H9 (cell line): ENCODE data around the gene ABT1. TPM values are rescaled to one million over a fixed set of nuclear protein-coding genes. Genes with fewer than 3 reads are reported as not detected.
A peak's percentile ranks its signal among the peaks of the same experiment; 100 is the strongest.

Experiments
- DNase-seq: peaks from one replicate; pipeline ENCODE4 v3.0.0-alpha.2; 2017
- H2AFZ ChIP-seq: one replicate; pipeline ENCODE4 v1.6.1; 2013; ENCODE audit warnings: mild to moderate bottlenecking, low read length, control low read depth, moderate library complexity
- H2AK5ac ChIP-seq: 2 replicates; pipeline ENCODE4 v1.6.1; 2013; ENCODE audit warnings: low read length, control low read depth, mixed read lengths; ENCODE audit not compliant: insufficient read length
- H2BK120ac ChIP-seq: one replicate; pipeline ENCODE4 v1.6.1; 2013; ENCODE audit warnings: low read depth, mild to moderate bottlenecking, low read length, control low read depth, inconsistent platforms; ENCODE audit not compliant: poor library complexity, severe bottlenecking
- H2BK12ac ChIP-seq: 2 replicates; pipeline ENCODE4 v1.6.1; 2013; ENCODE audit warnings: low read length, control low read depth, mixed read lengths, low read depth; ENCODE audit not compliant: insufficient read length
- H2BK15ac ChIP-seq: 2 replicates; pipeline ENCODE4 v1.6.1; 2013; ENCODE audit warnings: low read depth, low read length, control low read depth
- H2BK20ac ChIP-seq: one replicate; pipeline ENCODE4 v1.6.1; 2013; ENCODE audit warnings: low read depth, mild to moderate bottlenecking, low read length, control low read depth, inconsistent platforms; ENCODE audit not compliant: poor library complexity, severe bottlenecking
- H2BK5ac ChIP-seq: 2 replicates; pipeline ENCODE4 v1.6.1; 2013; ENCODE audit warnings: low read length, control low read depth, mixed read lengths; ENCODE audit not compliant: insufficient read length
- H3K14ac ChIP-seq: 2 replicates; pipeline ENCODE4 v1.6.1; 2013; ENCODE audit warnings: low read length, control low read depth; ENCODE audit not compliant: insufficient read depth
- H3K18ac ChIP-seq: 2 replicates; pipeline ENCODE4 v1.6.1; 2013; ENCODE audit warnings: low read depth, mild to moderate bottlenecking, mixed read lengths, low read length, control low read depth; ENCODE audit not compliant: insufficient read length
- H3K23ac ChIP-seq: 2 replicates; pipeline ENCODE4 v1.6.1; 2013; ENCODE audit warnings: low read length, control low read depth, mixed read lengths, low read depth; ENCODE audit not compliant: insufficient read length
- H3K23me2 ChIP-seq: 2 replicates; pipeline ENCODE4 v1.6.1; 2013; ENCODE audit warnings: low read depth, mild to moderate bottlenecking, mixed read lengths, low read length, control low read depth; ENCODE audit not compliant: insufficient read length, poor library complexity, severe bottlenecking
- H3K27ac ChIP-seq: 2 replicates; pipeline ENCODE4 v1.5.1; 2013; ENCODE audit warnings: low read length, control low read depth, mixed read lengths, low read depth; ENCODE audit not compliant: insufficient read length
- H3K27me3 ChIP-seq: 2 replicates; pipeline ENCODE4 v1.6.1; 2013; ENCODE audit warnings: low read length, control low read depth, inconsistent platforms; ENCODE audit not compliant: insufficient read depth
- H3K4ac ChIP-seq: 2 replicates; pipeline ENCODE4 v1.6.1; 2013; ENCODE audit warnings: low read depth, mild to moderate bottlenecking, control low read depth, inconsistent platforms, low read length, moderate library complexity
- H3K4me1 ChIP-seq: 2 replicates; pipeline ENCODE4 v1.6.1; 2013; ENCODE audit warnings: low read length, control low read depth, inconsistent platforms; ENCODE audit not compliant: insufficient read depth
- H3K4me2 ChIP-seq: 2 replicates; pipeline ENCODE4 v1.6.1; 2013; ENCODE audit warnings: low read length, control low read depth, mixed read lengths; ENCODE audit not compliant: insufficient read length, insufficient read depth
- H3K56ac ChIP-seq: 2 replicates; pipeline ENCODE4 v1.6.1; 2013; ENCODE audit warnings: low read depth, mild to moderate bottlenecking, mixed read lengths, low read length, control low read depth; ENCODE audit not compliant: insufficient read length
- H3K79me1 ChIP-seq: 2 replicates; pipeline ENCODE4 v1.6.1; 2013; ENCODE audit warnings: low read depth, mild to moderate bottlenecking, moderate library complexity, low read length, control low read depth, inconsistent platforms; ENCODE audit not compliant: insufficient read depth, poor library complexity, severe bottlenecking
- H3K79me2 ChIP-seq: 2 replicates; pipeline ENCODE4 v1.6.1; 2013; ENCODE audit warnings: low read length, control low read depth, inconsistent platforms; ENCODE audit not compliant: insufficient read depth
- H3K9ac ChIP-seq: 2 replicates; pipeline ENCODE4 v1.6.1; 2013; ENCODE audit warnings: low read length, control low read depth, mixed read lengths; ENCODE audit not compliant: insufficient read length; ENCODE audit errors: extremely low read depth
- H3K9me3 ChIP-seq: one replicate; pipeline ENCODE4 v1.6.1; 2013; ENCODE audit warnings: low read depth, low read length, inconsistent platforms; ENCODE audit not compliant: control insufficient read depth
- H3T11ph ChIP-seq: one replicate; pipeline ENCODE4 v1.6.1; 2013; ENCODE audit warnings: mild to moderate bottlenecking, low read length, control low read depth, inconsistent platforms
- H4K20me1 ChIP-seq: one replicate; pipeline ENCODE4 v1.6.1; 2013; ENCODE audit not compliant: control insufficient read depth, insufficient read length, insufficient read depth
- H4K5ac ChIP-seq: 2 replicates; pipeline ENCODE4 v1.6.1; 2013; ENCODE audit warnings: low read depth, mild to moderate bottlenecking, mixed read lengths, low read length, control low read depth; ENCODE audit not compliant: insufficient read length
- H4K8ac ChIP-seq: replicated peaks from 2 replicates; pipeline ENCODE4 v1.6.1; 2013; ENCODE audit warnings: low read length, control low read depth, mixed read lengths, low read depth; ENCODE audit not compliant: insufficient read length
- H4K91ac ChIP-seq: 2 replicates; pipeline ENCODE4 v1.6.1; 2013; ENCODE audit warnings: low read depth, mild to moderate bottlenecking, moderate library complexity, mixed read lengths, low read length, control low read depth; ENCODE audit not compliant: insufficient read length
- H3K27ac Mint-ChIP-seq, 3 experiments: 2 replicates in 2 of 3; 3 replicates in 1 of 3; pipeline ENCODE4 v1.8.0; 2020 to 2021; ENCODE audit warnings: mixed read lengths in 3 of 3, mild to moderate bottlenecking in 1 of 3, moderate library complexity in 1 of 3
- H3K27me3 Mint-ChIP-seq: 2 replicates; pipeline ENCODE4 v1.8.0; 2021; ENCODE audit warnings: low read depth, mild to moderate bottlenecking, moderate library complexity, mixed read lengths
- H3K36me3 Mint-ChIP-seq, 3 experiments: 2 replicates in 2 of 3; 3 replicates in 1 of 3; pipeline ENCODE4 v1.8.0; 2020 to 2021; ENCODE audit warnings: low read depth in 3 of 3, mixed read lengths in 3 of 3; ENCODE audit not compliant: insufficient read depth in 1 of 3
- H3K4me1 Mint-ChIP-seq, 2 experiments: 2 replicates each; pipeline ENCODE4 v1.8.0; 2020; ENCODE audit warnings: mixed read lengths in 2 of 2
- H3K4me3 Mint-ChIP-seq, 2 experiments: 2 replicates in 1 of 2; 3 replicates in 1 of 2; pipeline ENCODE4 v1.8.0; 2020 to 2021; ENCODE audit warnings: mild to moderate bottlenecking in 2 of 2, mixed read lengths in 2 of 2, moderate library complexity in 1 of 2
- H3K9me3 Mint-ChIP-seq, 2 experiments: 2 replicates in 1 of 2; 3 replicates in 1 of 2; pipeline ENCODE4 v1.8.0; 2020; ENCODE audit warnings: mild to moderate bottlenecking in 2 of 2, mixed read lengths in 2 of 2, moderate library complexity in 1 of 2
- CTCF ChIP-seq: fragments of 200-600 bp; sonication (generic); conservative IDR thresholded peaks from 3 replicates; pipeline ENCODE4 v1.8.0; 2021; ENCODE audit warnings: antibody characterized with exemption, mild to moderate bottlenecking
- WGBS: extraction: QIAGEN DNeasy Blood & Tissue Kit; methylation state at CpG from one replicate; pipeline ENCODE4 v1.1.7; 2013; ENCODE audit warnings: missing lambda C conversion rate, low lambda C conversion rate, mixed read lengths; ENCODE audit not compliant: insufficient read length; ENCODE audit errors: extremely low coverage; 5-methylcytosine and 5-hydroxymethylcytosine counted together
- total RNA-seq: library from RNA; stranded (reverse); gene quantifications from 2 replicates; pipeline ENCODE4 v1.2.1, GENCODE V29; 2021

The ABT1 gene
- total RNA-seq, 1 experiment from 2014 or later = 26.4 TPM

GRCh38 chr6:26581164-26581915 is 15.4 kb upstream of the ABT1 start:
- H3K79me2 ChIP-seq = no peaks in the 10 kb centered on the region
- H3K4me1 ChIP-seq = no peaks in the 10 kb centered on the region
- H3K4me1 Mint-ChIP-seq = peaks cover 2 to 3% of the 10 kb centered on the region in 2 experiments

More at GRCh38 chr6:26581164-26581915, 15.4 kb upstream of the ABT1 start:
- Histone ChIP-seq H2BK5ac (no peak overlapping the region), H2BK15ac (no peak overlapping the region), H3K23me2 (peaks cover 3% of the 10 kb centered on the region), H3T11ph (no peak overlapping the region), H3K9ac (no peak overlapping the region), H2BK20ac (no peak overlapping the region), H2BK120ac (no peak overlapping the region), H3K79me1 (no peaks in the 10 kb centered on the region), H3K18ac (no peak overlapping the region), H2AFZ (no peak overlapping the region), H2BK12ac (no peak overlapping the region), H4K5ac (no peak overlapping the region), H3K56ac (no peak overlapping the region), H3K9me3 (no peaks in the 10 kb centered on the region), H3K4ac (no peak overlapping the region), H4K91ac (no peak overlapping the region), H3K23ac (no peak overlapping the region), H3K4me2 (no peak overlapping the region), H3K14ac (no peak overlapping the region), H2AK5ac (no peak overlapping the region), H4K20me1 (no peaks in the 10 kb centered on the region), H3K27me3 (no peaks in the 10 kb centered on the region), H3K27ac (no peak overlapping the region), H4K8ac (no peak overlapping the region)
- Mint-ChIP-seq H3K36me3 (no peaks in the 10 kb centered on the region), H3K9me3 (peaks cover 7 to 11% of the 10 kb centered on the region in 2 experiments; a peak in 4 of 5 replicates), H3K27ac (no peak overlapping the region), H3K4me3 (peak overlapping the region in 1 of 2 experiments; percentile 46; a peak in 2 of 5 replicates), H3K27me3 (peaks cover 51% of the 10 kb centered on the region)
- no peak for TF ChIP-seq CTCF
- no CpG with 5 or more reads among the region's 4 CpGs for WGBS
- DNase-seq = no peak
